NCI-H187 treated with DMSO at 0.1 percent for 48 hours (cell line): ENCODE measurements around the gene C6orf52.
"Not testable (repeated sequence)": the region's sequence is repeated elsewhere in the genome, so short reads cannot be mapped to it uniquely, and the experiment has no call there.

ENCODE experiments used
- DNase-seq: peaks from one replicate; lab custom pipeline; 2025; lab: John Stamatoyannopoulos, UW

C6orf52 gene

DNA sequence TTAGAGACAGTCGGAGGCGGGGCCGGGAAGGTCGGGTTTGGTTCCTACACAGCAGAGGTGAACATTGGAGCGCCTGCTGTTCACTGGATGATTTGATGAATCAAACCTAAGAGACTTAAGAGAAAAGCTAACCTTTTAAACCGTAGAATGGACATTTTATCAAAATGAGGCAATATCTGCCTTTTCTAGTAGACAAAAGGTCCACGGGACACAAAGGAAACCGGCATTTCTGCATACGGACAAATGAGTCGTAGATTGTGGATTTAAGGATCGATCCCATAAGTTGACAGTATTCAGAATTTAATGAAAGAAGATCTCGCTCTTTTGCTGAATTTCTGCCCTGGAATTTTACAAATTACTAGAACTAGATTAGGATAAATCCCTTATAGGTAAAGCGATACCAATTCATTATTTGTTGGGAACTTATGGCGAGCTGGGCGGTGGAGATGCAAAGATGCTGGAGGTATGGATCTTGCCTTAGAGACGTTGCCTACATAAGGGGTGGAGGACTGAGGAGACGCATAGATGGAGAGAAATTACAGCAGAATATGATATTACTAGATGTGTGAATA, 756 bp upstream of the C6orf52 start:
- no peak for DNase-seq

GRCh38 chr6:10692965-10693538, 1.4 kb downstream of the C6orf52 start:
- DNase-seq = no peak

DNA sequence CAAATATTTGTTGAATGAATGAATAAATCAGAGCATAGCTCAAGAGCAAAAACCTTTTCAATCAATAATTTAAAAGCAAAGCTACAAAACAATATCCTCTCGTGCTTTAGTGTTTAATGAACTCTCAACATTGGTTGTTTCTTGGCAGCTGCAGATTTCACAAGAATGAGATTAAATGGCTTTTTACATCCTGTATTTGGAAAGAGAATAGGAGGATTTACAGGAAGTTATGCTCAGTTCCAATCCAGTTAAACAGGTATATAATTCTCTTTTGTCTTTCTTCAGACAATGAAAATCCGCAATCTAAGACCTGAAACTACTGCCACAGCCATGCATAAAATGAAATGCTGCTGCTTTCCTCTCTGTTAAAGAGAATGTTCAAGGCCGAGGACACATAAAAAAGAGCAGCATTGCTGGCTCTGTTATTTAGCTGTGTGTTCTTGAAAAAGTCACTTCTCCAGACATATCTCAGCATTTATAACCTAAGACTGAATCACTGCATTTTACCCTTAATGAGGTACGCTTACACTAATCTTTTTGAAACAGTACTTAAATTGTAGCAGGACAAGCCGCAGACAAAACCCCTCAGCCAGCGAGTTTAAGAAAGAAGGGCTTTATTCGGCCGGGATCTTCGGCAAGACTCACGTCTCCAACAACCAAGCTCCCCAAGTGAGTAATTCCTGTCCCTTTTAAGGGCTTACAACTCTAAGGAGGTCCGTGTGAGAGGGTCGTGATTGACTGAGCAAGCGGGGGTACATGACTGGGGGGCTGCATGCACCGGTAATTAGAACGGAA, 3.6 kb downstream of the C6orf52 start:
- DNase-seq = no peak

DNA sequence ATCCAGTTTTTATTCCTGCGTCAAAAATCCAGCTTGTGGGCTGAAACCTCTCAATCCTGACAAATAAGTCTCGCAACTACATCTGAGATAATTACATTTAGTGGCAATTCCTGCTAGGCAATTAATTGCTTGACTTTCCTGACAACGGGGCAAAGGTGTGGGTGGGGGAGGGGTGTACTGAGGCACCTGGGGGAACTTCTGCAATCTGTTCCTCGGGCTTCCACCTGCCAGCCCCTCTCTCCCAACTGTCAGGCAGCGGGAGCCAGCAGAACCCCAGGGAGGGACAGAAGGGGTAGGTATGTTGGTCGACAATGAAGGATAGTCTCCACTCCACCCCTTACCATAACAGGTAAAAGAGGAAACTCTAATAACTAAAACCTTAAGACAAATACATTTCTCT, 6.8 kb downstream of the C6orf52 start:
- DNase-seq = no peak

DNA sequence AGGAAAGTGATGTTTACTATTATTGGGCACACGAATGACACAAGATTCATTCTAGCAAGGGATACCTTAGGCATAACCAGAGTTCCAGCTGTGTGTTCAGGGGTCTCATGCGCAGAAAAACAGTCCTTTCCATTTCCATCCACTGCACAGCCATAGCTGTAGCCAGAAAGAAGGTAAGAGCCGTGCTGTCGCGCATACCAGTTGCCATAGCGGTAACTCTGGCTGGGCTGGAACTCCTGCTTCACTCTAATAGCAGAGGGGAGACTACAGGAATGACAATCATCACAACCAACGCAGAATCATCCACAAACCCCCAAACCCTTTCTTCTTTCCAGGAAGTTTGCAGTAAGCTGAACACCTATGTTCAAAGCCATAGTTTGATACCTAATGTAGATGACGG, 7.5 kb downstream of the C6orf52 start:
- no peak for DNase-seq

DNA sequence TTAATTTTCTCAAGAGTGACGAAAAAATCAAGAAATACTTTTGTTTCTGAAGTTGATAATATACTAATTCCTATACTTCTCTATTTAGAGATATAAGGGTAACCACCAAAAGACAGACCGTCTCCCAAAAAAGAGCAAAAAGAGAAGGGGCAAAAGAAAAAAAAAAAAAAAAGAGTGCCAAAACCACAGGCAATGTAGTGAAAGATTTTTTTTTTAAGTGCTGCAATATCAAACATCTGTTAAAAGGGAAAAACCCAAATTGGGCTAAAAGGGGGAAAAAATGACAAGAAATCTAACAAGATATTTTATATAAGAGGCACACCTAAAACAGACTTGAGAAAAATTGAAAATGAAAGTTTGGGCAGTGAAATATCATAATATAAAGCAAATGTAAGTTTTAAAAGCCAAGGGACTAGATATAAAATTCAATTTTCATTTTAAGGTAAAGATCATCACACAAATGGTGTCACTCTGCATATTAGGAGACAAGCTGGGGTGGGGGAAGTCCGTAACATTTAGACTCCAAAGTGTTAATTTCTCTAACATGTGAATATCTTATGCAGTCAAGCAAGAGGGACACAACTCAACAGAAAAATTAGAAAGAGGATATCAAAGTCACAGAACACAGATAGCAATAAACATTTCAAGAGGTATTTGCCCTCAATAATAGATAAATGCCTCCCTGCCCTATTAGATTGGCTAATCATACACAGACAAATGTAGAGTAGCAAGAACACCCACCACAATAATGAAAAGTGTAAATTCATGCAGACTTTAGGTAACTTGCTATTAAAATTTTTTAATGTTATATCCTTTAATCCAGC, 9.1 kb downstream of the C6orf52 start:
- DNase-seq = no peak

- DNase-seq = no peak
Measured at GRCh38 chr6:10684618-10685017, 9.8 kb downstream of the C6orf52 start.

- DNase-seq = no peak
Measured at GRCh38 chr6:10682355-10682988, 11.9 kb downstream of the C6orf52 start.

DNA sequence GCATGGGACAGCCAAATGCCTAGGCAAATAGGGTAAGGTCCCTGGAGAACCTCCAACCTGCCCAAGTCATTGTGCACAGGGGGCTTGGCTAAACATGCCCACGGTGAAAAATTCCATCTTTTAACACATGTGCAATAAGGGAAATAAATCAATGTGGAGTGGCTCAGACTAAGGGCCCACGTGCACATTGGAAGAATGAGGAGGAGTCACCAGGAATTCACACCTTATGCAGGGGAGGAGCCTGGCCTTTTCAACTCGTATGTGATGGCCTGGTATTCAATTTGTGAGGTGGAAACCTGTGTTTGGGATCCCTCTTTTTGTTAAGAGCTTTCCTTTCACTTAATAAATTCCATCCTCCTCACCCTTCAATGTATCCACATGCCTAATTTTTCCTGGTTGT, 12.6 kb downstream of the C6orf52 start:
- no peak for DNase-seq

GRCh38 chr6:10678456-10678855, 16.0 kb downstream of the C6orf52 start:
- no peak for DNase-seq

DNA sequence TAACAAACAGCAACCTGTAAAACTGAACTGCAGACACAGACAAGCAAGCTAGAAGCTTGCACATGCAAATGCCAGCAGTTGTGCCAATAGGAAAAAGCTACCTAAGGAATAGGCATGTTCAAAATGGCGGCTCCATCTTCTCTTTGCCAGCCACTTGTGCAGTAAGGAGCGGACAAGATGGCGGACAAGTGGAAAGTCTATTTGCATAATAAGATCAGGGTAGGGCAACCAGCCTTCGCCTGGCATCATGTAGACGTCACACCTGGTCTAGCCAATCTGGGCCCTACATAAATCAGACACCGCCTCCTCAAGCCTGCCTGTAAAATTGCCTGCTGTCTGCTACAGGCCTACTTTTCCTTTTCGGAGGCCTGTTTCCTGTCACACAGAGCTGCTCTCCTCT, 18.0 kb downstream of the C6orf52 start:
- DNase-seq = no peak

DNA sequence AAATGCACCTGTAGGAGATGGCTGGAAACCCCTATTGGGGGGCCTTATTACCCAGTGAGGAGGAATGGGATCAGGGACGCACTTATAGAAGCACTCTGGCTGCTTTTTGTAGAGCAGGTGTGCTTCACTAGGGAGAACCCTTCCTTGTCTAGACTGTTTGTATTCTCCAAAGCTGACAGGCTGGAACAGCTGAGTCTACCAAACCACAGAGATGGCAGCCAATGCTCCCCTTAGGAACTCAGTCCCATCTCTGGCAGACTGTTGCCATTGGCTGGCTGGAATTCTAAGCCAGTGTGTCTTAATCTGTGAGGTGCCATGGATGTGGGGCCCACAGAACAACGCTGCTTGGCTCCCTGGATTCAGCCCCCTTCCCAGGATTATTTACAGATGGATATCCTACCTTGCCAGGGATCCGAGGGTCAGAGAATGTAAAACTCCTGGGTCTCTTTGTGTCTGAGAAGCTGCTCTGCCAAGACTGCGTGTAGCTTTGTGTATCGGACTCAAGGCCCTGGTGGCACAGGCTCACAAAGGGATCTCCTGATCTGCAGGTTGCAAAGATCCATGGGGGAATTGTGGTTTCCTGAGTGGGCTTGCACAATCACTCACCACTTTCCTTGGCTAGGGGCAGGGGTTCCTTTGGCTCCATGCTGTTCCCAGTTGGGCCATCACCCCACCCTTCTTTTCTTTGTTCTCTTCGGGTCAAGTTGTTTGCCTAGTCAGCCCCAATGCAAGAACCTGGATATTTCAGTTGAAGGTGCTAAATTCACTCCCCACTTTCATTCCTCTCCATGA, 26.1 kb downstream of the C6orf52 start:
- DNase-seq = no peak

DNA sequence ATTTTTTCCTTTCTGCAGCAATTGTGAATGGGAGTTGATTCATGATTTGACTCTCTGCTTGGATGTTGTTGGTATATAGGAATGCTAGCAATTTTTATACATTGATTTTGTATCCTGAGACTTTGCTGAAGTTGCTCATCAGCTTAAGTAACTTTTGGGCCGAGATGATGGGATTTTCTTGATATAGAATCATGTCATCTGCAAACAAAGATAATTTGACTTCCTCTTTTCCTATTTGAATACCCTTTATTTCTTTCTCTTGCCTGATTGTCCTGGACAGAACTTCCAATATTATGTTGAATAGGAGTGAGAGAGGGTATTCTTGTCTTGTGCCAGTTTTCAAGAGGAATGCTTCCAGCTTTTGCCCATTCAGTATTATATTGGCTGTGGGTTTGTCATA, 28.8 kb downstream of the C6orf52 start:
- DNase-seq = not testable (repeated sequence)

DNA sequence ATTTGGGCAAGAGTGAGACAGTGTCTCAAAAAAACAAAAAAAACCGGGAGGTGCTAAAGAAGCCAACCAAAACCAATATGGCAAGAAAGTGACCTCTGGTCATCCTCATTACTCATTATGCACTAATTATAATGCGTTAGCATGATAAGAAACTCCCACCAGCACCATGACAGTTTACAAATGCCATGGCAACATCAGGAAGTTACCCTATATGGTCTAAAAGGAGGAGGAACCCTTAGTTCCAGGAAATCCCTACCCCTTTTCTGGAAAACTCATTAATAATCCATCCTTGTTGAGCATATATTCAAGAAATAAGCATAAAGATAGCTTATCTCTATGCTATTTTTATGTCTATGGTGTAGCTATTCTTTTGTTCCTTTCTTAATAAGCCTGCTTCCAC, 31.7 kb downstream of the C6orf52 start:
- no peak for DNase-seq

DNA sequence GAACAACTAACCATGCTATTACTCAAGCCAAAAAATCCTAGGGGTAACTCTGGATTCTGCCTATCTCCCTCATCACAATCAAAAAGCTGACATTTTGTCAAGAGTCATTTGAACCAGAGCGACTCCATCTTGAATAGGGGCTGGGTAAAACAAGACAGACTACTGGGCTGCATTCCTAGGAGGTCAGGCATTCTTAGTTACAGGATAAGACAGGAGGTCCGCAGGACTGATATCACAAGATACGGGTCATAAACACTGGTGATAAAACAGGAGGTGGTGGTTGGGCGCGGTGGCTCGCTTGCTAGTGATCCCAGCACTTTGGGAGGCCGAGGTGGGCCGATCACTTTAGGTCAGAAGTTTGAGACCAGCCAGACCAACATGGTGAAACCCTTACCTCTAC, 32.2 kb downstream of the C6orf52 start:
- no peak for DNase-seq

DNA sequence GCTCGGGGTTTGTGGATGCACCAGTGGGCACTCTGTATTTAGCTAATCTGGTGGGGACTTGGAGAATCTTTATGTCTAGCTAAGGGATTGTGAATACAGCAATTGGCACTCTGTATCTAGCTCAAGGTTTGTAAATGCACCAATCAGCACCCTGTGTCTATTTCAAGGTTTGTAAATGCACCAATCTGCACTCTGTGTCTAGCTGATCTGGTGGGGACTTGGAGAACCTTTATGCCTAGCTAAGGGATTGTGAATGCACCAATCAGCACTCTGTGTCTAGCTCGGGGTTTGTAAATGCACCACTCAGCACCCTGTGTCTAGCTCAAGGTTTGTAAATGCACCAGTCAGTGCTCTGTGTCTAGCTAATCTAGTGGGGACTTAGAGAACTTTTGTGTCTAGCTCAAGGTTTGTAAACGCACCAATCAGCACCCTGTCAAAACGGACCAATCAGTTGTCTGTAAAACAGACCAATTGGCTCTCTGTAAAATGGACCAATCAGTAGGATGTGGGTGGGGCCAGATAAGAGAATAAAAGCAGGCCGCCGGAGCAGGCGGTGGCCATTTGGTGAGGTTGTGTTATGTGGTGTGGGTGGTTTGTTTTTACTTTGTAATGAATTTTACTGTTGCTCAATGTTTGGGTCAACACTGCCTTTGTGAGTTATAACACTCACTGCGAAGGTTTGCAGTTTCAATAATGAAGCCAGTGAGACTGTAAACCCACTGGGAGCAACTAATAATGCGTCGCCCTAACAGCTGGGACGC, 33.8 kb downstream of the C6orf52 start:
- not testable (repeated sequence) for DNase-seq

GRCh38 chr6:10659699-10660348, 34.6 kb downstream of the C6orf52 start:
- DNase-seq = no peak

DNA sequence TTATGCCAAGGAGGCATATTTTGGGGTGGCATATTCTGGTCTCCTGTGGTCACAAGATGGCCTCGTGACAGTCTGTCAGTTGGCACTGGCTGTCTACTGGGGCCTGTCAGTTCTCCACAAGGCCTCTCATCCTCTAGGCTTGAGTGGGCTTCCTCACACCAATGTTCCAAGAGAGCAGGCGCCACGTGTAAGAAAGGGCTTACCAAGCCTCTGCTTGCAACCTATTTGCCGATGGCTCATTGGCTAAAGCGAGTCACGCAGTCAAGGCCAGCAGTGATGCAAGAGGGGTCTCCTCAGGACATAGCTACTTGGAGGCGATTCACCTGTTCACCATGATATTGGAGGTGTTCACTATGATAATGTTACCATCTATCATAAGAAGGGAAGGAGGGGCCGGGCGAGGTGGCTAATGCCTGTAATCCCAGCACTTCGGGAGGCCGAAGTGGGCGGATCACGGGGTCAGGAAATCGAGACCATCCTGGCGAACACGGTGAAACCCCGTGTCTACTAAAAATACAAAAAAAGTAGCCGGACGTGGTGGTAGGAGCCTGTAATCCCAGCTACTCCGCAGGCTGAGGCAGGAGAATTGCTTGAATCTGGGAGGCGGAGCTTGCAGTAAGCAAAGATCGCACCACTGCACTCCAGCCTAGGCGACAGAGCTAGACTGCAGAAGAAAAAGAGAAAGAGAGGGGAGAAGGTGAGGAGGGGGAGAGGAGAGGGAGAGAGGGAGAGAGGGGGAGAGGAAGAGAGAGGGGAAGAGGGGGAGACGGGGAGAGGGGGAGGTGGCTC, 35.3 kb downstream of the C6orf52 start:
- no peak for DNase-seq

GRCh38 chr6:10655508-10656055, 38.8 kb downstream of the C6orf52 start:
- no peak for DNase-seq
